GM19193 (cell line): ENCODE measurements around the gene COL5A1.

ENCODE experiments used
- POLR2A ChIP-seq: IDR thresholded peaks from 4 replicates; pipeline ENCODE4 v1.6.1; 2011; ENCODE audit not compliant: insufficient read depth, insufficient read length; ENCODE audit errors: extremely low read depth

COL5A1 gene

DNA sequence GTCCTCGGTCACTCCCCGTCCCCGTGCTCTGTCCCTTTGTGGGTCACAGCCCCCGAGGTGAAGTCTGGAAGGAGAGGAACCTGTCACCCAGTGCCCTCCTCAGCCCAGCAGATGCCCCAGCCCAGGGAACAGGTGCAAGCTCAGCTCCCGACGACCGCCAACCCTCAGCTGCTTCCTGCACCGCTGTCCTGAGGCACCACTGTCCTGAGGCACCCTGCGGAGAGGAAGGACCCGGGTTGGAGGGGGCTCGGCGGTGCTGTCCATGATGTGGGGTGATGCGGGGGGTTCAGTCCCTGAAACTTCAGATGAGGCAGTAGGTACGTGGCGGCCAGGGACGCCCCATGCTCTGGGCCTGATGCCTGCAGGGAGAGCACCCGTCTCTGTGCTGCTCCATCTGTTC lies 81.4 kb downstream of the COL5A1 start:
- TF ChIP-seq POLR2A: no peak

DNA sequence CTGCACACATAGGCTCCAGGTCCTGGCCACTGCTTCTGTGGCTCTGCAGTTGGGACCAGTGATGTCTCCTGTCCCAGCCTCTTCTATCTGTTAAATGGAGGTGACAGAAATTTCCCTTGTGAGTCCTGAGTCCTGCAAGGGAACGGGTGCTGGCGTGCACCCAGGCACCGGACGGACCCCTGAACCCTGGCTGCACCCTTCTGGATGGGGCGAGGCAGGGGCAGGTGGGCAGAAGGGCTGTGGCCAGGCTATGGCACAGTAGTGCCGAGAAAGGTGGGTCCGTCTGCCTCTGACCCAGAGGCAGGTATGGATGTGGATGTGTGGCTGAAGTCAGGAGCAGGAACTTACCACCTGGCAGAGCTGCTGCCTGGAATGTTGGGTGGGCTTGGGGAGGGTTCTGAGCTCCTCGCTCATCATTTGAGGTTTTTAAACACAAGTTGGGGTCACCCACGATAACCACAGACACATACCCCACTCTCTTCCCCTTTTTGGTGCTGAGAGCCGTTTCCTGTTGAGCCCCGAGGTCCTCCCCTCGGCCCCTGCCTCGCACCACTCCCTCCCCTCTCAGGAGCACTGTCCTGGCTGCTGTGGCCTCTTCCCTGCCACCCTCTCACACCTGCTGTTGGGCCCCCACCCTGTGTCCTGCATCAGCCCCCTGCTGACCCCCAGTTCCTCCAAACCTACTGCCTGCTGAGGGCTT lies 82.0 kb downstream of the COL5A1 start:
- TF ChIP-seq POLR2A: no peak

DNA sequence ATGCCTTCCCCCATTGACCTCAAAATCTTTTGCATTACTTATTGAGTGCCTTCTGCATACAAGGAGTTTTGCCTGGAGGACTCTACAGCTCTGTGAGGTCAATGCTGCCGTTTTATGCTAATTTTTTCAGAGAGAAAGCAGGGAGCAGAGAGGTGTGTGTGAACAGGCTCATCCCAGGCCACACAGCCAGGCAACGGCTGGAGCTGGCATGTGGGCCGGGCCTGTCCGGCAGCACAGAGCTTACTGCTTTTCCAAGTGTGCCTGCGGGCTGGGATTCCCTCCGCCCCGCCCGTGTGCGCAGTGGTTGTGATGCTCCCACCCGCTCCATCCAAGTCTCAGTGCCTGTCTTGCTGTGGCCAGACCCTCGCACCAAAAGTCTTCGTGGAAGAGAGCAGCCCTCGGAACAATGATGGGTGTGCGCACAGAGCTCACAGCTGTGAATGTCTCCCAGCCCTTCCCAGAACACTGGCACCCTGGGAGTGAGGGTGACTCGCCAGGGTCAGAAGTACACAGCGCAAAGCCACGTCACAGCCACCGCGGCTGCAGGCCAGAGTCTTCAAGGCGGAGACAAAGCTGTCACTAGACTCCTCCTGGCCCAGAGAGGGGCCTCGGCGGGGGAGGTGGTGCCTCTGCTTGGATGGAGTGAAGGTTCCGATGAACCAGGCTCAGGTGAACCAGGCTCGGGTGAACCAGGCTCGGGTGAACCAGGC lies 82.8 kb downstream of the COL5A1 start:
- TF ChIP-seq POLR2A: no peak

DNA sequence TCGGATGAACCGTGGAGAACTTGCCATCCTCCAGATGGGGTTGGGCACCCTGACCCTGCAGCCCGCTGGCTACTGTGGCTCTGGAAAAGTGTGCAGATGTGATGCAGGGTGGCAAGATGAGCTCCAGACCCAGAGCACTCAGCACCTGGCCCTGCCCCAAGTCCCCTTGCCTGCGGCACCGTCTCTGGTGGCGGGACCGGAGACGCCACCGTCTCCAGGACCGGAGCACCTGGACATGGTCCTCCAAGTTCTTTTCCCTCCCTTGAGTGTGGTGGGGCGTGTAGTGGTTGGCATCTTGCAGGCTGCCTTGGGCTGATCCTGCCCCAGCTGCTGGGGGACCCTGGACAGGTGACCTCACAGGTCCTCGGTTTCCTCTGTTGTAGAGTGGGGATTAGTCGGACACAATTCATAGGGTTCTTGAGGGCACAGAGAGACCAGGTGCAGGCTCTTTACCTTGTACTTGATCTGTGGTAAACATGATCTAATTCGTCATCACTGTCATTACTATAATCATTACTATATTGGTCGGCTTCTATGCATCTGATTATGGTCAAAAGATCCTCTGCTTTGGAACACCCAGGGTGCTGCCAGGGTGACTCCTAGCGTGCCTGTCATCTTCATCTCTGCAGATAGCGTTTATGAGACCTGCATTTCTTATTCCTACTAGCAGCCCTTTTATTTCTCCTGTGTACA lies 83.5 kb downstream of the COL5A1 start:
- no peak for TF ChIP-seq POLR2A

DNA sequence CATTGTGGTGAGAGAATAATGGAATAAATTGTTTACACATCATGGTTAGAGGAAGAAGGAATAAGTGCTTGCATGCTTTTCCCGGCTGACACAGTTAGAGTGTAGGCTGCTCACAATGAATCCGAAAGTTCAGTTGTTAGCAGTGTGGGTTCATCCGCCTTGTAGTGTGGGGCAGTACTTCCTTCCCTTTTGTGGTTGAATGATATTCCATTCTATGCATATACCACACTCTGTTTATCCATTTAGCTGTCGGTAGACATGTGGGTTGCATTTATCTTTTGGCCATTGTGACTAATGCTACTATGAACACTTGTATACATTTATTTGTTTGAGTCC lies 84.0 kb downstream of the COL5A1 start:
- no peak for TF ChIP-seq POLR2A

DNA sequence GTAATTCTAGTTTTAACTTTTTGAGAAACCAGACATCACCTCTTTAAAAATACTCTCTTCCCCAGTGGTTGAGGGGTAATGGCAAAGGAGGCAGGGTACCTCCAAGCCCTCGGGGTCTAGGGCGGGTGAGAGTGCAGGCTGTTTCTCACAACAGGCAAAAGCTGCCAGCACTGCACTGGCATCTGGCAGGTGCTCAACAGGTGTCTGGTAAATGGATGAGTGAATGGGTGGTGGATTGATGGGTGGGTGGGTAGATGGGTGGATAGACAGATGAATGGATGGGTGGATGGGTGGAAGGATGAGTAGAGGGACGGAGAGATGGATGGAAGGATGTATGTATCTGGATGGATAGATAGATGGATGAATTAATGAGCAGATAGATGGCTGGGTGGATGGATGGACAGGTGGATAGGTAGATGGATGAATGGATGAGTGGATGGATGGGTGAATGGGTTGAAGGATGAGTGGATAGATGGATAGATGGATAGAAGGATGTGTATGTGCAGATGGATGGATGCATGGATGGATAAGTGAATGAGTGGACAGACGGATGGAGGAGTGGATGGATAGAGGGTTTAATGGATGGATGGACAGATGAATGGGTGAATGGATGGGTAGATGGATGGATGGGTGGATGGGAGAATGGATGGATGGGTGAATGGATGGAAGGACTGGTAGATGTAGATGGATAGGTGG lies 84.6 kb downstream of the COL5A1 start:
- no peak for TF ChIP-seq POLR2A

DNA sequence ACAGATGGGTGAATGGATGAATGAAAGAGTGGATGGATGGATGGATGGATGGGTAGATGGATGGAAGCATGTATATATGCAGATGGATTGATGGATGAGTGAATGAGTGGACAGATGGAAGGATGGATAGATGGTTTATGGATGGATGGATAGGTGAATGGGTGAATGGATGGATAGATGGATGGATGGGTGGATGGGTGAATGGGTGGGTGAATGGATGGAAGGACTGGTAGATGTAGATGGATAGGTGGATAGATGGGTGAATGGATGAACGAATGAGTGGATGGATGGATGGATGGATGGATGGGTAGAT lies 85.1 kb downstream of the COL5A1 start:
- TF ChIP-seq POLR2A: no peak

DNA sequence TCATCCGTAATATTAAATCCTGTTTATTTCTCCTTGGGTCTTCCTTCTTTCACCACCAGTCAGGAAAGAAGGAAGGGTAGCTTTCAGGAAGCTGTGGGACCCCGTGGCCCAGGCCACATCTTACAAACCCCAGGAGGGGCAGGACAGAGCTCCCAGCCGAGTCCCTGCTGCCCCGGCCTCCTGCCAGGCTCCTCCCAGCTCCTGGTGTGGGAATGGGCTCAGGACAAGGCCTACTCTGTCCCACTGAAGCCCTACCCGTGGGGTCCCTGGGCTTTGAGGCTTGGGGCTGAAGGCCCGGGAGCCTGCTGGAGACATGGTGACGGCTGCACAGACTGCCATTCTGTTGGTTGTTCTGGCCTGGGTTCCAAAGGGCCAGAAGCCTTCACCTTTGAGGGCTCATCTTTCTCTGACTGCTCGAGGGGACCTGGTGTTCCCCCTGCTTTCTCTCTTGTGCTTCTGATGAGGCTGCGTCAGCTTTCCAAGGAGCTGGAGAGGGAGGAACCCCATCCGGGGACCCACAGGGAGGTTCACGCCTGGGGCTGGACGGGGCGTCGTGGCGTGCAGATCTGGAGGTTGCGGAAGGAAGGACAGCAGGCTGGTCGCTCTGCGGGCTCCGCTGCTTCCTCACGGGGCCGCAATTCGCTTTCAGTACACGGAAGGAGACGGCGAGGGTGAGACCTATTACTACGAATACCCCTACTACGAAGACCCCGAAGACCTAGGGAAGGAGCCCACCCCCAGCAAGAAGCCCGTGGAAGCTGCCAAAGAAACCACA lies 86.6 kb downstream of the COL5A1 start:
- no peak for TF ChIP-seq POLR2A

DNA sequence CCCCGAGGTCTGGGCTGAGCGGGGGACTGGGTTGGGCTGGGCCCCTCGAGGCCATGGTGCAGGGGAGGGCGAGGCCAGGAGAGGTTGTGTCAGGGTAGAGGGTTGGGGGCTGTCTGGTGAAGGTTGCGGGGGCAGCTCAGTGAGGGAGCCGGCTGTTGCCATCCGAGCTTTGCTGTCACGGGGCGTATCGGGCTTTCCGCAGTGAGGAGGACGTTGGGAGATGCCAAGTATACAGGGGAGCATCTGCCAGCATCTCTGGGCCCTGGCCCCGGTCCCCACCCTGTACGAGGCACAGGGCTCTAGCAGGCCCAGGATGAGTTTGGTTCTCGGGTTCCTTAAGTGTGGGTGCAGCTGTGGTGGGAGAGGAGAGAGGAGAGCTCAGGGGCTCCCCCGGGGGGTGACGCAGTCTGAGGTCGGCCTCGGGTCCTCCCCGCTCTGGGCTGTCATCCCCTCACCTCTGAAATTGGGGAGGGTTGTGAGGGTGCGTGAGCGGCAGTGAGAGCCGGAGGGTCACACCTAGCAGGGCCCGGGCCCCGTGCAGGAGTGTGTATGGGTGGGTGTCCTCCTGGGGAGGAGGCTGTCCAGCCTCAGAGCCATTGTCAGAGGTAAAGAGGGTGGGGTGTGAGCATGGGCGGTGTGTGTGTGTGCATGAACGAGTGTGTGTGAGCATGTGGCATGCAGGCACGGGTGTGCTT lies 87.3 kb downstream of the COL5A1 start:
- no peak for TF ChIP-seq POLR2A

DNA sequence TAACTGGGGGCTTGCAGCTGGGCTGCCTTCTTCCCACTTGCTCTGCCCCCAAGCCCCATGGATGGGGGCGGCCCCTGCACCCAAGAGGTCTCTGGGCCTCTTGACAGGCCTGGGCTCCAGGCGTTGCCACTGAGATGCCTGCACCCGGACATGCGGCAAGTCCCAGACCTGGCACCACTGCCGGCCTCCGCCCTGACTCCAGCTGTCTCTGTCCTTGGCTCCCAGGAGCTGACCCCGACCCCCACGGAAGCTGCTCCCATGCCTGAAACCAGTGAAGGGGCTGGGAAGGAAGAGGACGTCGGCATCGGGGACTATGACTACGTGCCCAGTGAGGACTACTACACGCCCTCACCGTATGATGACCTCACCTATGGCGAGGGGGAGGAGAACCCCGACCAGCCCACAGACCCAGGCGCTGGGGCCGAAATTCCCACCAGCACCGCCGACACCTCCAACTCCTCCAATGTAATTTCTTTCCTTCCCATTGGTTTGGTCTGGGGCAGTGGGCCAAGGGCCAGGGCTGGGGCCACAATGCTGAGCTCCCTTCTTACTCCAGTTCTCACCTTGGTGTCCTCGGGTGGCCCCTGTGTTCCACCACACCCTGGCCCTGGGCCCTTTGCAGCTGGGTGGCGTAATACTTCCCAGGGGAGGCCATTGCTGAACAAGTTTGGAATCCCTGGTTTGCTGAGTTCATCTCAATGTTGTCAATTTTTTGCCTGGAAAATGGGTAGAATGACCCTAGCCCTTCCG lies 88.6 kb downstream of the COL5A1 start:
- no peak for TF ChIP-seq POLR2A

DNA sequence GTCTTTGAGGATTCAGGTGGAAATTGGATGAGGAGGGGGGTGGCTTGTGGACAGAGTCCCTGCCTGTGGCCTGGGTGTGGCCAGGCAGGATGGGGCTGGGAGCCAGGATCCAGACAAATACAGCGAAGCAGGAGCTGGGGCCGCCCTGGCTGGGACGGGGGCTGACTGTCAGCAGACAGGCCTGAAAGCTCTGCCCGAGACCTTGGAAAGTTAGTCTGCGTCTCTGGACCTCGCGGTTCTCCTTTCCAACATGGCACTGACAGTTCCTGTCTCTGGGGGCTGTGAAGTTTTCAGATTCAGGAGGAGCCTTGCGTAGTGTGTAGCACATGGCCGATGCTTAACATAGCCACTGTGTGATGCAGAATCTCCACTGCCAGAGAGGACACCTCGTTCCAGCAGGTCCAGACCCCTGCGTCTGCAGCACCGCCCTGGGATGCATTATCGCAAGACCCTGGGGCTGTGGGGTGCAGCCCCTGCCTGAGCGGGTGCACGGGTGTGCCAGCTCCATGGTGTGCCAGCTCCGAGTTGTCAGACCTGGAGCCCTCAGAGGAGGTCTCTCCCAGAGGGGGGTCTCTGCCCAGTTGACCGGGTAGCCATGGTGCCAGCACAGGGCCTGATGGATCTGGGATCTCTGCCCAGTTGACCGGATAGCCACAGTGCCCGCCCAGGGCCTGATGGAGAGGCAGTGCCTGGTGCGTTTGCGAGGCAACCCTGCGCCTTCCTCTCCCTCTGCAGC lies 89.3 kb downstream of the COL5A1 start:
- TF ChIP-seq POLR2A: no peak

DNA sequence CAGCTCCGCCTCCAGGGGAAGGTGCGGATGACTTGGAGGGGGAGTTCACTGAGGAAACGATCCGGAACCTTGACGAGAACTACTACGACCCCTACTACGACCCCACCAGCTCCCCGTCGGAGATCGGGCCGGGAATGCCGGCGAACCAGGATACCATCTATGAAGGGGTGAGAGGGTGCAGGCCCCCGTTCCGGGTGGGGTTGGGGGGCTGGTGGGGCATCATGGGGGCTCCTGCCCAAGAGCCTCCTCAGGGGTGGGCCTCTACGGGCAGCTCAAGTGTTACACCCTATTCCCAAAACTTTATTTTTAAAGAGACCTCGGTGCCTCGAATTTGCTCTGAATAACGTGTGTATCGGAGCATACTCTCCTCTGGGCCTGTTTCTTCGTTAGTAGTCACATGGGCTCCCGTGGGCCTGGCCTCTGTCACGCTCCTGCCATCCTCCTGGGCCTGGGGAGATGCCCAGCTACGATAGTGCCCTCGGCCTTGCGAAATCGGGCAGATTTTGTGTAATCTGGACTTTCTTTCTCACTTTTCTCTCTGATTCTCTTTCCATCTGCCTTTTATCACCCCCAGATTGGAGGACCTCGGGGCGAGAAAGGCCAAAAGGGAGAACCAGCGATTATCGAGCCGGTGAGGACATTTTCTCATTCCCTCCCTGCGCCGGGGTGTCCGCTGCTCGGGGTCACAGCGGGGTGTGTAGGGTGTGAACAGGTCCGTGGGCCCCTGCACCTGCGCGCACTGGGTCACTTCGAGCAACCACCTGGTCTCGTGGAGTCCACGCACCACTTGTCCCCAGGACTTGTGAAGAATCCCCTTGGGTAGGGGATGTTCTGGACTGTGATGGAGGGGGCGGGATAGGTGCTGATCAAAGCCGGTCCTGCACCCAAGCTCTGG lies 90.1 kb downstream of the COL5A1 start:
- no peak for TF ChIP-seq POLR2A
